Endothelial cell of umbilical vein (primary cell): ENCODE data around the gene CXXC4. TPM values are rescaled to one million over a fixed set of nuclear protein-coding genes. Genes with fewer than 3 reads are reported as not detected.

Source experiments
- BruUV-seq: library from RNA; stranded (reverse); fragments of 400-500 nt; replicated peaks from 2 replicates; lab custom pipeline; 2021; lab: Mats Ljungman, UMichigan
- CTCF ChIA-PET: fragments of 300-600, 350-600 bp; sonication (Branson Sonifier 250); formaldehyde crosslinking; loops from one replicate; lab custom pipeline; 2021; ENCODE audit warnings: antibody characterized with exemption, inconsistent platforms; lab: Charles Lee
- POLR2A ChIA-PET: fragments of 300-600, 350-600 bp; sonication (Branson Sonifier 250); formaldehyde crosslinking; loops from one replicate; lab custom pipeline; 2021; ENCODE audit warnings: antibody characterized with exemption, inconsistent platforms; lab: Charles Lee
- DNase-seq: peaks from one replicate; pipeline ENCODE4 v3.0.0-alpha.2; 2011; ENCODE audit warnings: low read depth, low spot score
- FAIRE-seq: peaks from 2 replicates; lab custom pipeline; 2011; peaks lifted over from hg19 to GRCh38; lab: Jason Lieb, UNC
- H2AFZ ChIP-seq: 2 replicates; pipeline ENCODE4 v1.6.0; 2012; ENCODE audit warnings: low read depth, low read length, control low read depth, inconsistent platforms
- H3K27ac ChIP-seq: 2 replicates; pipeline ENCODE4 v1.5.1; 2011; ENCODE audit warnings: low read depth, mild to moderate bottlenecking, control low read depth, low read length, moderate library complexity; ENCODE audit not compliant: insufficient read depth
- H3K27me3 ChIP-seq, 2 experiments: 2 replicates each; pipeline versions ENCODE4 v1.6.0 to v1.6.1; 2011; ENCODE audit warnings: low read length in 2 of 2, mixed read lengths in 1 of 2; ENCODE audit not compliant: control insufficient read depth in 2 of 2, insufficient read depth in 2 of 2
- H3K36me3 ChIP-seq, 2 experiments: 2 replicates in 1 of 2; 3 replicates in 1 of 2; pipeline ENCODE4 v1.5.1; 2011; ENCODE audit warnings: low read length in 2 of 2, mild to moderate bottlenecking in 1 of 2, moderate library complexity in 1 of 2; ENCODE audit not compliant: control insufficient read depth in 2 of 2, insufficient read depth in 2 of 2; ENCODE audit errors: extremely low read depth in 1 of 2
- H3K4me1 ChIP-seq: 3 replicates; pipeline ENCODE4 v1.5.1; 2011; ENCODE audit warnings: mild to moderate bottlenecking, low read length; ENCODE audit not compliant: control insufficient read depth, insufficient read depth; ENCODE audit errors: extremely low read depth
- H3K4me2 ChIP-seq: 2 replicates; pipeline ENCODE4 v1.6.1; 2011; ENCODE audit warnings: low read length, control low read depth, mixed read lengths; ENCODE audit not compliant: insufficient read depth
- H3K4me3 ChIP-seq, 3 experiments: fragments of 200-600 bp in 1 of 3; sonication (generic), shearing (Covaris generic) in 1 of 3; replicated peaks in 1 of 3; 2 replicates each; pipeline ENCODE4 v1.5.1; 2011 to 2016; ENCODE audit warnings: control low read depth in 3 of 3, low read length in 3 of 3, mild to moderate bottlenecking in 2 of 3, inconsistent platforms in 1 of 3, low read depth in 1 of 3, moderate library complexity in 1 of 3; ENCODE audit not compliant: insufficient read depth in 1 of 3
- H3K79me2 ChIP-seq: 2 replicates; pipeline ENCODE4 v1.6.0; 2012; ENCODE audit warnings: low read length, inconsistent platforms; ENCODE audit not compliant: control insufficient read depth, insufficient read depth
- H3K9ac ChIP-seq: replicated peaks from 2 replicates; pipeline ENCODE3; 2011; ENCODE audit warnings: low read length, control low read depth; ENCODE audit not compliant: insufficient read depth; ENCODE audit errors: extremely low read depth
- H3K9me1 ChIP-seq: replicated peaks from 3 replicates; pipeline ENCODE4 v1.6.0; 2011; ENCODE audit warnings: mild to moderate bottlenecking, low read length; ENCODE audit not compliant: control insufficient read depth, insufficient read depth; ENCODE audit errors: extremely low read depth
- H3K9me3 ChIP-seq: replicated peaks from 2 replicates; pipeline ENCODE4 v1.5.1; 2012; ENCODE audit warnings: low read length, inconsistent platforms; ENCODE audit not compliant: control insufficient read depth, insufficient read depth
- H4K20me1 ChIP-seq: replicated peaks from 2 replicates; pipeline ENCODE3; 2011; ENCODE audit warnings: mild to moderate bottlenecking, low read length; ENCODE audit not compliant: control insufficient read depth, insufficient read depth; ENCODE audit errors: extremely low read depth
- FOS ChIP-seq: IDR thresholded peaks from 2 replicates; pipeline ENCODE4 v1.6.1; 2011; ENCODE audit warnings: mild to moderate bottlenecking, low read length, moderate library complexity, borderline replicate concordance; ENCODE audit not compliant: insufficient read depth
- GATA2 ChIP-seq: IDR thresholded peaks from 2 replicates; pipeline ENCODE4 v1.7.0; 2011; ENCODE audit warnings: low read depth, mild to moderate bottlenecking, moderate library complexity, mixed read lengths, low read length; ENCODE audit not compliant: insufficient read length, insufficient read depth
- JUN ChIP-seq: IDR thresholded peaks from 2 replicates; pipeline ENCODE4 v1.6.1; 2011; ENCODE audit warnings: borderline replicate concordance, low read depth; ENCODE audit not compliant: insufficient read length, insufficient read depth
- MYC ChIP-seq: IDR thresholded peaks from one replicate; pipeline ENCODE4 v1.6.1; 2011; ENCODE audit warnings: mild to moderate bottlenecking, low read depth, low read length
- POLR2A ChIP-seq: IDR thresholded peaks from 2 replicates; pipeline ENCODE4 v1.6.1; 2012; ENCODE audit warnings: low read depth, mild to moderate bottlenecking, control low read depth, low read length
- POLR2AphosphoS5 ChIP-seq: IDR thresholded peaks from 2 replicates; pipeline ENCODE4 v1.6.1; 2012; ENCODE audit warnings: low read depth, mild to moderate bottlenecking, control low read depth, low read length, moderate library complexity; ENCODE audit not compliant: insufficient read depth
- dilution Hi-C: fragments of 300-500 bp; cut with MboI; formaldehyde crosslinking; loops from one replicate; pipeline ENCODE4 v1.15.0; 2019; ENCODE audit warnings: low sequenced_read_pairs; ENCODE audit not compliant: extremely low pct_ligation_motif_present
- intact Hi-C: fragments of 100-400 bp; cut with micrococcal nuclease; formaldehyde crosslinking; loops from one replicate; pipeline ENCODE4 v1.10.0; 2022
- polyA plus RNA-seq, 4 experiments: library from polyadenylated mRNA; depleted of rRNA in 3 of 4; stranded (reverse) in 3 of 4; unstranded in 1 of 4; fragments of >200 nt; gene quantifications; 2 replicates each; pipeline versions ENCODE4 v1.2.1 to v1.2.3, GENCODE V29; 2011 to 2012; ENCODE audit warnings: missing spikeins in 1 of 4
- total RNA-seq: library from RNA; stranded (reverse); gene quantifications from 2 replicates; pipeline ENCODE4 v1.2.3, GENCODE V29; 2021
- TF ChIP-seq, protein P1 (sequence below): IDR thresholded peaks from 2 replicates; pipeline ENCODE4 v1.6.1; 2011; ENCODE audit not compliant: insufficient read depth, insufficient read length
- TF ChIP-seq, protein P2 (sequence below), 2 donors: IDR thresholded peaks; 1 replicate in 1 of 2; 2 replicates in 1 of 2; pipeline ENCODE4 v1.5.1; 2011; ENCODE audit warnings: low read length in 2 of 2, mild to moderate bottlenecking in 2 of 2, moderate library complexity in 2 of 2, control low read depth in 1 of 2, inconsistent platforms in 1 of 2, low read depth in 1 of 2; ENCODE audit not compliant: insufficient read depth in 1 of 2; ENCODE audit errors: extremely low read depth in 1 of 2

The CXXC4 gene
- total and polyA plus RNA-seq, 2 donors (not counting 3 experiments of a cell fraction or from before 2014, with no cell fraction given), result not detected

- no peak overlapping the region for H3K27ac ChIP-seq
Observed at GRCh38 chr4:104470770-104471169, 23.9 kb downstream of the CXXC4 start.

More at GRCh38 chr4:104470770-104471169, 23.9 kb downstream of the CXXC4 start:
- Histone ChIP-seq H3K27me3 (no peaks in the 10 kb centered on the region), H3K4me3 (no peak overlapping the region), H2AFZ (no peak overlapping the region), H3K4me1 (no peaks in the 10 kb centered on the region), H3K79me2 (no peaks in the 10 kb centered on the region), H3K4me2 (no peak overlapping the region), H3K9me3 (no peaks in the 10 kb centered on the region), H3K9me1 (no peaks in the 10 kb centered on the region), H3K36me3 (no peaks in the 10 kb centered on the region), H4K20me1 (no peaks in the 10 kb centered on the region), H3K9ac (no peak overlapping the region)
- no TSS peak for BruUV-seq
- intact Hi-C loops, result no loop called here
- TF ChIP-seq, protein P1, sequence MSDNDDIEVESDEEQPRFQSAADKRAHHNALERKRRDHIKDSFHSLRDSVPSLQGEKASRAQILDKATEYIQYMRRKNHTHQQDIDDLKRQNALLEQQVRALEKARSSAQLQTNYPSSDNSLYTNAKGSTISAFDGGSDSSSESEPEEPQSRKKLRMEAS, result no peak
- TF ChIP-seq JUN (no peak), POLR2AphosphoS5 (no peak), FOS (no peak), GATA2 (no peak), POLR2A (no peak), MYC (no peak)
- TF ChIP-seq, protein P2, sequence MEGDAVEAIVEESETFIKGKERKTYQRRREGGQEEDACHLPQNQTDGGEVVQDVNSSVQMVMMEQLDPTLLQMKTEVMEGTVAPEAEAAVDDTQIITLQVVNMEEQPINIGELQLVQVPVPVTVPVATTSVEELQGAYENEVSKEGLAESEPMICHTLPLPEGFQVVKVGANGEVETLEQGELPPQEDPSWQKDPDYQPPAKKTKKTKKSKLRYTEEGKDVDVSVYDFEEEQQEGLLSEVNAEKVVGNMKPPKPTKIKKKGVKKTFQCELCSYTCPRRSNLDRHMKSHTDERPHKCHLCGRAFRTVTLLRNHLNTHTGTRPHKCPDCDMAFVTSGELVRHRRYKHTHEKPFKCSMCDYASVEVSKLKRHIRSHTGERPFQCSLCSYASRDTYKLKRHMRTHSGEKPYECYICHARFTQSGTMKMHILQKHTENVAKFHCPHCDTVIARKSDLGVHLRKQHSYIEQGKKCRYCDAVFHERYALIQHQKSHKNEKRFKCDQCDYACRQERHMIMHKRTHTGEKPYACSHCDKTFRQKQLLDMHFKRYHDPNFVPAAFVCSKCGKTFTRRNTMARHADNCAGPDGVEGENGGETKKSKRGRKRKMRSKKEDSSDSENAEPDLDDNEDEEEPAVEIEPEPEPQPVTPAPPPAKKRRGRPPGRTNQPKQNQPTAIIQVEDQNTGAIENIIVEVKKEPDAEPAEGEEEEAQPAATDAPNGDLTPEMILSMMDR (IDR thresholded peaks at IDR 0.05; ENCODE audit: extremely low read depth in 1 of 2, insufficient read depth in 1 of 2, low read depth in 1 of 2, low read length in 2 of 2), result no peak
- FAIRE-seq (no peak), DNase-seq (no peak)
- ChIA-PET POLR2A (no interaction called here), CTCF (no interaction called here)
- dilution Hi-C loops, result no loop called here
